ENCODE measurements around the gene CELSR3.

The CELSR3 gene

GRCh38 chr3:48625600-48625999 lies 37.1 kb downstream of the CELSR3 start:
- Histone ChIP-seq H3K4me3 (ENCODE audit: low read depth in 1 of 2, low read length in 1 of 2) (no peak overlapping the region), H3K36me3 (peaks cover 62% of the 10 kb centered on the region), H3K27me3 (no peaks in the 10 kb centered on the region), H3K27ac (peak overlapping the region; percentile 81), H3K9me3 (no peaks in the 10 kb centered on the region), H3K4me1 (ENCODE audit: control insufficient read depth in 1 of 2, insufficient read depth in 1 of 2, low read depth in 1 of 2, low read length in 1 of 2) (peaks cover 30 to 32% of the 10 kb centered on the region in 2 experiments)
- TF ChIP-seq CTCF (IDR thresholded peaks at IDR 0.05) = no peak

GRCh38 chr3:48624767-48625166 lies 37.9 kb downstream of the CELSR3 start:
- Histone ChIP-seq H3K9me3 (no peaks in the 10 kb centered on the region), H3K36me3 (peaks cover 56% of the 10 kb centered on the region), H3K27ac (peak overlapping the region; percentile 81), H3K4me3 (ENCODE audit: low read depth in 1 of 2, low read length in 1 of 2) (no peak overlapping the region), H3K27me3 (no peaks in the 10 kb centered on the region), H3K4me1 (ENCODE audit: control insufficient read depth in 1 of 2, insufficient read depth in 1 of 2, low read depth in 1 of 2, low read length in 1 of 2) (peaks cover 34 to 39% of the 10 kb centered on the region in 2 experiments)
- no peak for TF ChIP-seq CTCF (IDR thresholded peaks at IDR 0.05)

- Histone ChIP-seq H3K4me3 (ENCODE audit: low read depth in 1 of 2, low read length in 1 of 2) (no peak overlapping the region), H3K36me3 (peaks cover 48% of the 10 kb centered on the region), H3K4me1 (ENCODE audit: control insufficient read depth in 1 of 2, insufficient read depth in 1 of 2, low read depth in 1 of 2, low read length in 1 of 2) (peaks cover 34 to 39% of the 10 kb centered on the region in 2 experiments), H3K27me3 (no peaks in the 10 kb centered on the region), H3K9me3 (no peaks in the 10 kb centered on the region), H3K27ac (peak overlapping the region; percentile 81)
- TF ChIP-seq CTCF (IDR thresholded peaks at IDR 0.05) = no peak
These were observed 38.7 kb downstream of the CELSR3 start for GRCh38 chr3:48623851-48624547.

GRCh38 chr3:48621461-48621869 lies 41.2 kb downstream of the CELSR3 start, which contains the start of gene TMEM89:
Gene TMEM89, minus strand, starts transcription at chr3:48621769. Its CDS starts 13 bp downstream, at chr3:48621756.
- no peaks in the 10 kb centered on the region for H3K9me3 ChIP-seq
- no peak for TF ChIP-seq CTCF (IDR thresholded peaks at IDR 0.05)
- H3K36me3 ChIP-seq = peaks cover 23% of the 10 kb centered on the region
- peaks cover 34 to 39% of the 10 kb centered on the region in 2 experiments for H3K4me1 ChIP-seq (ENCODE audit: control insufficient read depth in 1 of 2, insufficient read depth in 1 of 2, low read depth in 1 of 2, low read length in 1 of 2)
- peak within 1 kb of the TSS; percentile 81 for H3K27ac ChIP-seq
- H3K4me3 ChIP-seq (ENCODE audit: low read depth in 1 of 2, low read length in 1 of 2) = no peak within 1 kb of the TSS
- no peaks in the 10 kb centered on the region for H3K27me3 ChIP-seq

GRCh38 chr3:48619541-48620524 lies 42.9 kb downstream of the CELSR3 start:
- Histone ChIP-seq H3K36me3 (peaks cover 7% of the 10 kb centered on the region), H3K4me1 (ENCODE audit: control insufficient read depth in 1 of 2, insufficient read depth in 1 of 2, low read depth in 1 of 2, low read length in 1 of 2) (peaks cover 37 to 38% of the 10 kb centered on the region in 2 experiments), H3K27me3 (no peaks in the 10 kb centered on the region), H3K27ac (no peak overlapping the region), H3K4me3 (ENCODE audit: low read depth in 1 of 2, low read length in 1 of 2) (no peak overlapping the region), H3K9me3 (no peaks in the 10 kb centered on the region)
- TF ChIP-seq CTCF (IDR thresholded peaks at IDR 0.05) = no peak
